Endothelial cell of umbilical vein (primary cell): ENCODE data around the gene RAB1B. TPM values are rescaled to one million over a fixed set of nuclear protein-coding genes. Genes with fewer than 3 reads are reported as not detected.

Experiments used
- BruUV-seq: library from RNA; stranded (reverse); fragments of 400-500 nt; replicated peaks from 2 replicates; lab custom pipeline; 2021; lab: Mats Ljungman, UMichigan
- CTCF ChIA-PET: fragments of 300-600, 350-600 bp; sonication (Branson Sonifier 250); formaldehyde crosslinking; loops from one replicate; lab custom pipeline; 2021; ENCODE audit warnings: antibody characterized with exemption, inconsistent platforms; lab: Charles Lee
- POLR2A ChIA-PET: fragments of 300-600, 350-600 bp; sonication (Branson Sonifier 250); formaldehyde crosslinking; loops from one replicate; lab custom pipeline; 2021; ENCODE audit warnings: antibody characterized with exemption, inconsistent platforms; lab: Charles Lee
- DNase-seq: peaks from one replicate; pipeline ENCODE4 v3.0.0-alpha.2; 2011; ENCODE audit warnings: low read depth, low spot score
- FAIRE-seq: peaks from 2 replicates; lab custom pipeline; 2011; peaks lifted over from hg19 to GRCh38; lab: Jason Lieb, UNC
- H2AFZ ChIP-seq: 2 replicates; pipeline ENCODE4 v1.6.0; 2012; ENCODE audit warnings: low read depth, low read length, control low read depth, inconsistent platforms
- H3K27ac ChIP-seq: 2 replicates; pipeline ENCODE4 v1.5.1; 2011; ENCODE audit warnings: low read depth, mild to moderate bottlenecking, control low read depth, low read length, moderate library complexity; ENCODE audit not compliant: insufficient read depth
- H3K27me3 ChIP-seq, 2 experiments: 2 replicates each; pipeline versions ENCODE4 v1.6.0 to v1.6.1; 2011; ENCODE audit warnings: low read length in 2 of 2, mixed read lengths in 1 of 2; ENCODE audit not compliant: control insufficient read depth in 2 of 2, insufficient read depth in 2 of 2
- H3K36me3 ChIP-seq, 2 experiments: 2 replicates in 1 of 2; 3 replicates in 1 of 2; pipeline ENCODE4 v1.5.1; 2011; ENCODE audit warnings: low read length in 2 of 2, mild to moderate bottlenecking in 1 of 2, moderate library complexity in 1 of 2; ENCODE audit not compliant: control insufficient read depth in 2 of 2, insufficient read depth in 2 of 2; ENCODE audit errors: extremely low read depth in 1 of 2
- H3K4me1 ChIP-seq: 3 replicates; pipeline ENCODE4 v1.5.1; 2011; ENCODE audit warnings: mild to moderate bottlenecking, low read length; ENCODE audit not compliant: control insufficient read depth, insufficient read depth; ENCODE audit errors: extremely low read depth
- H3K4me2 ChIP-seq: 2 replicates; pipeline ENCODE4 v1.6.1; 2011; ENCODE audit warnings: low read length, control low read depth, mixed read lengths; ENCODE audit not compliant: insufficient read depth
- H3K4me3 ChIP-seq, 3 experiments: fragments of 200-600 bp in 1 of 3; sonication (generic), shearing (Covaris generic) in 1 of 3; replicated peaks in 1 of 3; 2 replicates each; pipeline ENCODE4 v1.5.1; 2011 to 2016; ENCODE audit warnings: control low read depth in 3 of 3, low read length in 3 of 3, mild to moderate bottlenecking in 2 of 3, inconsistent platforms in 1 of 3, low read depth in 1 of 3, moderate library complexity in 1 of 3; ENCODE audit not compliant: insufficient read depth in 1 of 3
- H3K79me2 ChIP-seq: 2 replicates; pipeline ENCODE4 v1.6.0; 2012; ENCODE audit warnings: low read length, inconsistent platforms; ENCODE audit not compliant: control insufficient read depth, insufficient read depth
- H3K9ac ChIP-seq: replicated peaks from 2 replicates; pipeline ENCODE3; 2011; ENCODE audit warnings: low read length, control low read depth; ENCODE audit not compliant: insufficient read depth; ENCODE audit errors: extremely low read depth
- H3K9me1 ChIP-seq: replicated peaks from 3 replicates; pipeline ENCODE4 v1.6.0; 2011; ENCODE audit warnings: mild to moderate bottlenecking, low read length; ENCODE audit not compliant: control insufficient read depth, insufficient read depth; ENCODE audit errors: extremely low read depth
- H3K9me3 ChIP-seq: replicated peaks from 2 replicates; pipeline ENCODE4 v1.5.1; 2012; ENCODE audit warnings: low read length, inconsistent platforms; ENCODE audit not compliant: control insufficient read depth, insufficient read depth
- H4K20me1 ChIP-seq: replicated peaks from 2 replicates; pipeline ENCODE3; 2011; ENCODE audit warnings: mild to moderate bottlenecking, low read length; ENCODE audit not compliant: control insufficient read depth, insufficient read depth; ENCODE audit errors: extremely low read depth
- EZH2 ChIP-seq: IDR thresholded peaks from 2 replicates; pipeline ENCODE4 v1.6.1; 2012; ENCODE audit warnings: borderline replicate concordance, low read depth, mild to moderate bottlenecking, moderate library complexity, low read length, inconsistent platforms; ENCODE audit not compliant: severe bottlenecking
- GATA2 ChIP-seq: IDR thresholded peaks from 2 replicates; pipeline ENCODE4 v1.7.0; 2011; ENCODE audit warnings: low read depth, mild to moderate bottlenecking, moderate library complexity, mixed read lengths, low read length; ENCODE audit not compliant: insufficient read length, insufficient read depth
- JUN ChIP-seq: IDR thresholded peaks from 2 replicates; pipeline ENCODE4 v1.6.1; 2011; ENCODE audit warnings: borderline replicate concordance, low read depth; ENCODE audit not compliant: insufficient read length, insufficient read depth
- MAX ChIP-seq: IDR thresholded peaks from 2 replicates; pipeline ENCODE4 v1.6.1; 2011; ENCODE audit not compliant: insufficient read depth, insufficient read length
- MYC ChIP-seq: IDR thresholded peaks from one replicate; pipeline ENCODE4 v1.6.1; 2011; ENCODE audit warnings: mild to moderate bottlenecking, low read depth, low read length
- POLR2A ChIP-seq: IDR thresholded peaks from 2 replicates; pipeline ENCODE4 v1.6.1; 2012; ENCODE audit warnings: low read depth, mild to moderate bottlenecking, control low read depth, low read length
- POLR2AphosphoS5 ChIP-seq: IDR thresholded peaks from 2 replicates; pipeline ENCODE4 v1.6.1; 2012; ENCODE audit warnings: low read depth, mild to moderate bottlenecking, control low read depth, low read length, moderate library complexity; ENCODE audit not compliant: insufficient read depth
- dilution Hi-C: fragments of 300-500 bp; cut with MboI; formaldehyde crosslinking; loops from one replicate; pipeline ENCODE4 v1.15.0; 2019; ENCODE audit warnings: low sequenced_read_pairs; ENCODE audit not compliant: extremely low pct_ligation_motif_present
- intact Hi-C: fragments of 100-400 bp; cut with micrococcal nuclease; formaldehyde crosslinking; loops from one replicate; pipeline ENCODE4 v1.10.0; 2022
- polyA plus RNA-seq, 4 experiments: library from polyadenylated mRNA; depleted of rRNA in 3 of 4; stranded (reverse) in 3 of 4; unstranded in 1 of 4; fragments of >200 nt; gene quantifications; 2 replicates each; pipeline versions ENCODE4 v1.2.1 to v1.2.3, GENCODE V29; 2011 to 2012; ENCODE audit warnings: missing spikeins in 1 of 4
- total RNA-seq: library from RNA; stranded (reverse); gene quantifications from 2 replicates; pipeline ENCODE4 v1.2.3, GENCODE V29; 2021
- TF ChIP-seq, protein P1 (sequence below), 2 donors: IDR thresholded peaks; 1 replicate in 1 of 2; 2 replicates in 1 of 2; pipeline ENCODE4 v1.5.1; 2011; ENCODE audit warnings: low read length in 2 of 2, mild to moderate bottlenecking in 2 of 2, moderate library complexity in 2 of 2, control low read depth in 1 of 2, inconsistent platforms in 1 of 2, low read depth in 1 of 2; ENCODE audit not compliant: insufficient read depth in 1 of 2; ENCODE audit errors: extremely low read depth in 1 of 2

The RAB1B gene
- total and polyA plus RNA-seq, 2 donors (not counting 3 experiments of a cell fraction or from before 2014, with no cell fraction given): 171 to 383 TPM

- ChIA-PET POLR2A (no interaction called here), CTCF (interaction anchor here (1.0 to 2.0 kb wide), 2 partner anchors 62 to 63 kb away, joined by 3 to 6 read pairs; no protein-coding TSS in a partner anchor)
- H3K4me3 ChIP-seq: no peak overlapping the region
- peaks cover 7% of the 10 kb centered on the region for H3K4me1 ChIP-seq
- peaks cover 12% of the 10 kb centered on the region for H3K79me2 ChIP-seq
- H3K9me3 ChIP-seq: no peaks in the 10 kb centered on the region
- H3K4me2 ChIP-seq: no peak overlapping the region
- H3K27ac ChIP-seq: no peak overlapping the region
- BruUV-seq: no TSS peak
- FAIRE-seq (no peak), DNase-seq (no peak)
- H3K27me3 ChIP-seq: no peaks in the 10 kb centered on the region
- TF ChIP-seq JUN (no peak), MAX (no peak), MYC (no peak), GATA2 (no peak), EZH2 (no peak), POLR2A (no peak), POLR2AphosphoS5 (no peak)
- TF ChIP-seq, protein P1, sequence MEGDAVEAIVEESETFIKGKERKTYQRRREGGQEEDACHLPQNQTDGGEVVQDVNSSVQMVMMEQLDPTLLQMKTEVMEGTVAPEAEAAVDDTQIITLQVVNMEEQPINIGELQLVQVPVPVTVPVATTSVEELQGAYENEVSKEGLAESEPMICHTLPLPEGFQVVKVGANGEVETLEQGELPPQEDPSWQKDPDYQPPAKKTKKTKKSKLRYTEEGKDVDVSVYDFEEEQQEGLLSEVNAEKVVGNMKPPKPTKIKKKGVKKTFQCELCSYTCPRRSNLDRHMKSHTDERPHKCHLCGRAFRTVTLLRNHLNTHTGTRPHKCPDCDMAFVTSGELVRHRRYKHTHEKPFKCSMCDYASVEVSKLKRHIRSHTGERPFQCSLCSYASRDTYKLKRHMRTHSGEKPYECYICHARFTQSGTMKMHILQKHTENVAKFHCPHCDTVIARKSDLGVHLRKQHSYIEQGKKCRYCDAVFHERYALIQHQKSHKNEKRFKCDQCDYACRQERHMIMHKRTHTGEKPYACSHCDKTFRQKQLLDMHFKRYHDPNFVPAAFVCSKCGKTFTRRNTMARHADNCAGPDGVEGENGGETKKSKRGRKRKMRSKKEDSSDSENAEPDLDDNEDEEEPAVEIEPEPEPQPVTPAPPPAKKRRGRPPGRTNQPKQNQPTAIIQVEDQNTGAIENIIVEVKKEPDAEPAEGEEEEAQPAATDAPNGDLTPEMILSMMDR (IDR thresholded peaks at IDR 0.05; ENCODE audit: extremely low read depth in 1 of 2, insufficient read depth in 1 of 2, low read depth in 1 of 2, low read length in 2 of 2): no peak
- no peak overlapping the region for H2AFZ ChIP-seq
- intact Hi-C loops: no loop called here
- H3K9ac ChIP-seq: no peak overlapping the region
- dilution Hi-C loops: no loop called here
- no peaks in the 10 kb centered on the region for H3K9me1 ChIP-seq
- H4K20me1 ChIP-seq: no peaks in the 10 kb centered on the region
- peaks cover 0 to 7% of the 10 kb centered on the region in 2 experiments for H3K36me3 ChIP-seq
Measured at GRCh38 chr11:66284526-66285078, 16.2 kb downstream of the RAB1B start.
